HL-60 (cell line): ENCODE measurements around the gene HCRTR1.

ENCODE experiments used
- DNase-seq, 2 experiments: peaks; one replicate each; pipeline ENCODE4 v3.0.0-alpha.2; 2010 to 2020; ENCODE audit warnings: low read depth in 1 of 2, low spot score in 1 of 2
- H3K27ac ChIP-seq: fragments of 250-450 bp; sonication (Bioruptor Pico); replicated peaks from 2 replicates; pipeline ENCODE4 v1.5.1; 2020; ENCODE audit warnings: mild to moderate bottlenecking, moderate library complexity
- H3K27me3 ChIP-seq: fragments of 250-450 bp; sonication (Bioruptor Pico); 2 replicates; pipeline ENCODE4 v1.5.1; 2021; ENCODE audit warnings: mild to moderate bottlenecking, moderate library complexity; ENCODE audit not compliant: insufficient read depth, poor library complexity, severe bottlenecking
- H3K4me3 ChIP-seq: replicated peaks from 2 replicates; pipeline ENCODE4 v1.5.1; 2011; ENCODE audit warnings: mild to moderate bottlenecking, control low read depth, low read length; ENCODE audit not compliant: insufficient read depth
- GABPA ChIP-seq: IDR thresholded peaks from 2 replicates; pipeline ENCODE4 v1.6.1; 2012; ENCODE audit warnings: low read depth
- POLR2AphosphoS5 ChIP-seq: IDR thresholded peaks from 2 replicates; pipeline ENCODE4 v1.6.1; 2012; ENCODE audit warnings: low read depth
- SPI1 ChIP-seq: IDR thresholded peaks from 2 replicates; pipeline ENCODE4 v1.6.1; 2012; ENCODE audit warnings: low read depth, mild to moderate bottlenecking, borderline replicate concordance
- TF ChIP-seq, protein P1 (sequence below): IDR thresholded peaks from 2 replicates; pipeline ENCODE4 v1.6.1; 2012; ENCODE audit warnings: low read depth; ENCODE audit not compliant: insufficient replicate concordance
- TF ChIP-seq, protein P2 (sequence below): IDR thresholded peaks from one replicate; pipeline ENCODE4 v1.5.1; 2011; ENCODE audit warnings: low read length, control low read depth, inconsistent platforms; ENCODE audit not compliant: insufficient read depth

Gene HCRTR1

DNA sequence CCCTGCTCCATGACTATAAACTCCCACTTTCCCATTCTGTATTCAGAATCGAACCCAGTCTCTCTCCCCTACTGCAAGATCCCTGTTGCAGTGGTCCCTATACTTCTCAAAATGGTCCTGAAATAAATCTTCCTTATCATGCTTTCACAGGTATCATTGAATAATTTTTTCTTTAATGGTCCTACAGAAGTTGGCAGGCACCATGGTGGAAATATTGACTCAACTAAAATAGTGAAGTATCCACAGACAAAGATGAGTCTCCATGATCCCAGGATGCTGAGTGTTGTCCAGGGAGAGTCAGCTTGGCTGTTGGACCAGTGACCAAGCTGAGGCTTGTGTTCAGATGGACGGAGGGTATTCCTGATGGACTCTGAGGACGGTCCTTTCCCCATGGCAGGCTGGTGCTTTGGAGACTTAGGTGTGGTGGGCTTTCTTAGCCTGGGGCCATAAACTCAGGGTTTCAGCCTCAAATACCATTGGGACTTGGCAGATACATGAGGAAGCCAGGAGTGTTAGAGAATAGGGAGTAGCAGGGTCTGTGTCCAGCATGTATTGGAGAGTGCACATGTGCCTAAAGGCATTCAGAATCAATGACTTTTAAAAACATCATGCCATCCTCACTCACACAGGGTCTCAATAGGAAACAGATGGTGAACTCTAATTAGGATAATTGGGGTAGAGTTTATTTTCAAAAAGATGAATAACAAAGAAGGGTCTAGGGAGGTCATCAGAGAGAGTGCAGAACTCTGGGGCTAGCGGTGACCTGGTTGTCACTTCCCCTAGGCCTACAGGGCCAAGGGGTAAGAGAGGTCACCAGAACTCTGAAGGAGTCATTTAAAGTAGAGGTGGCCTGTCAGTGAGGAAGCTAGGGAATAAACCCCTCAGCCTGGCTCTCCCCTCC is 21.4 kb upstream of the HCRTR1 start:
- H3K4me3 ChIP-seq, result no peak overlapping the region
- no peaks in the 10 kb centered on the region for H3K27me3 ChIP-seq
- TF ChIP-seq SPI1 (no peak), GABPA (no peak), POLR2AphosphoS5 (no peak)
- TF ChIP-seq, protein P1, sequence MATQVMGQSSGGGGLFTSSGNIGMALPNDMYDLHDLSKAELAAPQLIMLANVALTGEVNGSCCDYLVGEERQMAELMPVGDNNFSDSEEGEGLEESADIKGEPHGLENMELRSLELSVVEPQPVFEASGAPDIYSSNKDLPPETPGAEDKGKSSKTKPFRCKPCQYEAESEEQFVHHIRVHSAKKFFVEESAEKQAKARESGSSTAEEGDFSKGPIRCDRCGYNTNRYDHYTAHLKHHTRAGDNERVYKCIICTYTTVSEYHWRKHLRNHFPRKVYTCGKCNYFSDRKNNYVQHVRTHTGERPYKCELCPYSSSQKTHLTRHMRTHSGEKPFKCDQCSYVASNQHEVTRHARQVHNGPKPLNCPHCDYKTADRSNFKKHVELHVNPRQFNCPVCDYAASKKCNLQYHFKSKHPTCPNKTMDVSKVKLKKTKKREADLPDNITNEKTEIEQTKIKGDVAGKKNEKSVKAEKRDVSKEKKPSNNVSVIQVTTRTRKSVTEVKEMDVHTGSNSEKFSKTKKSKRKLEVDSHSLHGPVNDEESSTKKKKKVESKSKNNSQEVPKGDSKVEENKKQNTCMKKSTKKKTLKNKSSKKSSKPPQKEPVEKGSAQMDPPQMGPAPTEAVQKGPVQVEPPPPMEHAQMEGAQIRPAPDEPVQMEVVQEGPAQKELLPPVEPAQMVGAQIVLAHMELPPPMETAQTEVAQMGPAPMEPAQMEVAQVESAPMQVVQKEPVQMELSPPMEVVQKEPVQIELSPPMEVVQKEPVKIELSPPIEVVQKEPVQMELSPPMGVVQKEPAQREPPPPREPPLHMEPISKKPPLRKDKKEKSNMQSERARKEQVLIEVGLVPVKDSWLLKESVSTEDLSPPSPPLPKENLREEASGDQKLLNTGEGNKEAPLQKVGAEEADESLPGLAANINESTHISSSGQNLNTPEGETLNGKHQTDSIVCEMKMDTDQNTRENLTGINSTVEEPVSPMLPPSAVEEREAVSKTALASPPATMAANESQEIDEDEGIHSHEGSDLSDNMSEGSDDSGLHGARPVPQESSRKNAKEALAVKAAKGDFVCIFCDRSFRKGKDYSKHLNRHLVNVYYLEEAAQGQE, result no peak
- TF ChIP-seq, protein P2, sequence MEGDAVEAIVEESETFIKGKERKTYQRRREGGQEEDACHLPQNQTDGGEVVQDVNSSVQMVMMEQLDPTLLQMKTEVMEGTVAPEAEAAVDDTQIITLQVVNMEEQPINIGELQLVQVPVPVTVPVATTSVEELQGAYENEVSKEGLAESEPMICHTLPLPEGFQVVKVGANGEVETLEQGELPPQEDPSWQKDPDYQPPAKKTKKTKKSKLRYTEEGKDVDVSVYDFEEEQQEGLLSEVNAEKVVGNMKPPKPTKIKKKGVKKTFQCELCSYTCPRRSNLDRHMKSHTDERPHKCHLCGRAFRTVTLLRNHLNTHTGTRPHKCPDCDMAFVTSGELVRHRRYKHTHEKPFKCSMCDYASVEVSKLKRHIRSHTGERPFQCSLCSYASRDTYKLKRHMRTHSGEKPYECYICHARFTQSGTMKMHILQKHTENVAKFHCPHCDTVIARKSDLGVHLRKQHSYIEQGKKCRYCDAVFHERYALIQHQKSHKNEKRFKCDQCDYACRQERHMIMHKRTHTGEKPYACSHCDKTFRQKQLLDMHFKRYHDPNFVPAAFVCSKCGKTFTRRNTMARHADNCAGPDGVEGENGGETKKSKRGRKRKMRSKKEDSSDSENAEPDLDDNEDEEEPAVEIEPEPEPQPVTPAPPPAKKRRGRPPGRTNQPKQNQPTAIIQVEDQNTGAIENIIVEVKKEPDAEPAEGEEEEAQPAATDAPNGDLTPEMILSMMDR, result no peak
- no peak overlapping the region for H3K27ac ChIP-seq
- DNase-seq, result no peak

DNA sequence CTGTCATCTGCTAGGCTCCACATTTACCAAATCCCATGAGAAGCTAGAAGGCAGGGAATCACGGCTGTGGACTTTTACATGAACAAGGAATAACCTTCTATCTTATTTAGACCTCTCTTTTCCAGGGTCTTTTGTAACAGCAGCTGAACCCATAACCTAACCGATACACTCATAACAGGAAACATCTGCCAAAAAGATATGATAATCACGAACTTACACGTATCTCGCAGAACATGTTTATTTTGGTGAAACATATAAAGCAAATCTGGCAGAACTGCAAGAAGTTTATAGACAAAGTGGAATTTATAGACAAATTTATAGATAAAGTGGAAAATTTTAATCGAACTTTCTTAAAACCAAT is 20.8 kb upstream of the HCRTR1 start:
- H3K27ac ChIP-seq, result no peak overlapping the region
- TF ChIP-seq, protein P2, result no peak
- TF ChIP-seq SPI1, result no peak
- TF ChIP-seq POLR2AphosphoS5, result no peak
- TF ChIP-seq, protein P1, result no peak
- no peak for TF ChIP-seq GABPA
- H3K4me3 ChIP-seq, result no peak overlapping the region
- H3K27me3 ChIP-seq, result no peaks in the 10 kb centered on the region
- no peak for DNase-seq

DNA sequence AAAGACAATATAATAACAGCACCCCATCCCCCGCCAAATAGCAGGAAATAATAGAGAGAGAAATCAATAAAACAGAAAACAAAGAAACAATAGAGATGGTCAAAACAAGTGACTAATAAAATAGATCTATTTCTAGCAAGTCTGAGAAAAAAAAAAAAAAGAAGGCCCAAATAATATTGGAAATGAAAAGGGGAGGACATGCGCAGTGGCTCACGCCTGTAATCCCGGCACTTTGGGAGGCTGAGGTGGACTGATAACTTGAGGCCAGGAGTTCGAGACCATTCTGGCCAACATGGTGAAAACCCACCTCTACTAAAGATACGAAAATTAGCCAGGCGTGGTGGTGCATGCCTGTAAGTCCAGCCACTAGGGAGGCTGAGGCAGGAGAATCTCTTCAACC is 18.5 kb upstream of the HCRTR1 start:
- Histone ChIP-seq H3K27me3 (no peaks in the 10 kb centered on the region), H3K4me3 (no peak overlapping the region), H3K27ac (no peak overlapping the region)
- DNase-seq, result no peak
- TF ChIP-seq SPI1 (no peak), GABPA (no peak), POLR2AphosphoS5 (no peak)
- TF ChIP-seq, protein P1, result no peak
- TF ChIP-seq, protein P2, result no peak
